Lung (tissue), 12 donors: ENCODE results near the gene AFDN. TPM values are rescaled to one million over a fixed set of nuclear protein-coding genes. Genes with fewer than 3 reads are reported as not detected.
A peak's percentile ranks its signal among the peaks of the same experiment; 100 is the strongest.

Experiments
- ATAC-seq: fragments of 200-7000 bp; cut with Tn5 transposase; one replicate; pipeline ENCODE4 v1.9.1; 2020; ENCODE audit warnings: moderate number of reproducible peaks; ENCODE audit not compliant: insufficient read depth, low FRiP score
- DNase-seq, 3 donors: peaks; one replicate each; pipeline ENCODE4 v3.0.0-alpha.2; 2013 to 2017
- H3K27ac ChIP-seq, 2 donors: one replicate each; pipeline ENCODE4 v1.5.1; 2013; ENCODE audit warnings: mild to moderate bottlenecking in 2 of 2, moderate library complexity in 2 of 2, control low read depth in 1 of 2, inconsistent platforms in 1 of 2, low read depth in 1 of 2, low read length in 1 of 2
- H3K27me3 ChIP-seq, 3 donors: one replicate each; pipeline ENCODE4 v1.5.1; 2013; ENCODE audit warnings: low read length in 2 of 3; ENCODE audit not compliant: control insufficient read depth in 3 of 3, insufficient read depth in 3 of 3
- H3K36me3 ChIP-seq, 4 donors: one replicate each; pipeline ENCODE4 v1.5.1; 2013; ENCODE audit warnings: low read length in 4 of 4, mild to moderate bottlenecking in 1 of 4, moderate library complexity in 1 of 4; ENCODE audit not compliant: control insufficient read depth in 4 of 4, insufficient read depth in 4 of 4
- H3K4me1 ChIP-seq, 5 donors: one replicate each; pipeline ENCODE4 v1.5.1; 2013; ENCODE audit warnings: low read length in 5 of 5, mild to moderate bottlenecking in 2 of 5, moderate library complexity in 1 of 5; ENCODE audit not compliant: control insufficient read depth in 5 of 5, insufficient read depth in 5 of 5
- H3K4me3 ChIP-seq: one replicate; pipeline ENCODE4 v1.5.1; 2013; ENCODE audit warnings: mild to moderate bottlenecking, control low read depth, moderate library complexity
- H3K9ac ChIP-seq, 2 donors: one replicate each; pipeline ENCODE4 v1.5.1; 2013; ENCODE audit warnings: low read length in 2 of 2, control low read depth in 1 of 2; ENCODE audit not compliant: insufficient read depth in 1 of 2
- H3K9me3 ChIP-seq, 4 donors: one replicate each; pipeline ENCODE4 v1.5.1; 2013; ENCODE audit warnings: low read length in 3 of 4, mild to moderate bottlenecking in 1 of 4, moderate library complexity in 1 of 4; ENCODE audit not compliant: control insufficient read depth in 4 of 4, insufficient read depth in 3 of 4
- WGBS, 2 donors: extraction: QIAGEN DNeasy Blood & Tissue Kit; methylation state at CpG; one replicate each; pipeline ENCODE4 v1.1.7; 2013; 5-methylcytosine and 5-hydroxymethylcytosine counted together
- polyA plus RNA-seq, 2 donors: library from polyadenylated mRNA; stranded (reverse); fragments of 200-250 nt; gene quantifications; one replicate each; pipeline ENCODE4 v1.2.1, GENCODE V29; 2013
- total RNA-seq, 2 donors: library from RNA; depleted of rRNA in 1 of 2; stranded (reverse); fragments of >200 nt in 1 of 2; gene quantifications; one replicate each; pipeline ENCODE4 v1.2.1, GENCODE V29; 2014 to 2021
- TF ChIP-seq, protein P1 (sequence below): IDR thresholded peaks from 2 replicates; pipeline ENCODE4 v1.5.1; 2012; ENCODE audit warnings: mild to moderate bottlenecking; ENCODE audit errors: control extremely low read depth, extremely low read depth
- donor health status: control.
- donor health status: control.
- donor health status: Bipolar disorder and iron deficiency.
- donor health status: healthy.
- donor health status: DM: yes; HTN: yes; CAD: no.

The AFDN gene
- total and polyA plus RNA-seq, 4 donors = 47.6 to 407 (median 117) TPM

GRCh38 chr6:167962711-167963110 is 136.0 kb downstream of the AFDN start:
- Histone ChIP-seq H3K9me3 (no peaks in the 10 kb centered on the region), H3K9ac (no peak overlapping the region), H3K27ac (no peak overlapping the region), H3K4me3 (no peak overlapping the region), H3K27me3 (no peaks in the 10 kb centered on the region), H3K4me1 (peaks cover 0 to 52% (median 11%) of the 10 kb centered on the region in 5 donors), H3K36me3 (peaks cover 15 to 48% (median 22%) of the 10 kb centered on the region in 4 donors)
- DNase-seq (peak in 1 of 3 donors; percentile 25), ATAC-seq (no peak)
- TF ChIP-seq, protein P1, sequence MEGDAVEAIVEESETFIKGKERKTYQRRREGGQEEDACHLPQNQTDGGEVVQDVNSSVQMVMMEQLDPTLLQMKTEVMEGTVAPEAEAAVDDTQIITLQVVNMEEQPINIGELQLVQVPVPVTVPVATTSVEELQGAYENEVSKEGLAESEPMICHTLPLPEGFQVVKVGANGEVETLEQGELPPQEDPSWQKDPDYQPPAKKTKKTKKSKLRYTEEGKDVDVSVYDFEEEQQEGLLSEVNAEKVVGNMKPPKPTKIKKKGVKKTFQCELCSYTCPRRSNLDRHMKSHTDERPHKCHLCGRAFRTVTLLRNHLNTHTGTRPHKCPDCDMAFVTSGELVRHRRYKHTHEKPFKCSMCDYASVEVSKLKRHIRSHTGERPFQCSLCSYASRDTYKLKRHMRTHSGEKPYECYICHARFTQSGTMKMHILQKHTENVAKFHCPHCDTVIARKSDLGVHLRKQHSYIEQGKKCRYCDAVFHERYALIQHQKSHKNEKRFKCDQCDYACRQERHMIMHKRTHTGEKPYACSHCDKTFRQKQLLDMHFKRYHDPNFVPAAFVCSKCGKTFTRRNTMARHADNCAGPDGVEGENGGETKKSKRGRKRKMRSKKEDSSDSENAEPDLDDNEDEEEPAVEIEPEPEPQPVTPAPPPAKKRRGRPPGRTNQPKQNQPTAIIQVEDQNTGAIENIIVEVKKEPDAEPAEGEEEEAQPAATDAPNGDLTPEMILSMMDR = no peak
- 64 to 65% methylated on average over 5 of the region's 5 CpGs for WGBS, 2 donors

DNA sequence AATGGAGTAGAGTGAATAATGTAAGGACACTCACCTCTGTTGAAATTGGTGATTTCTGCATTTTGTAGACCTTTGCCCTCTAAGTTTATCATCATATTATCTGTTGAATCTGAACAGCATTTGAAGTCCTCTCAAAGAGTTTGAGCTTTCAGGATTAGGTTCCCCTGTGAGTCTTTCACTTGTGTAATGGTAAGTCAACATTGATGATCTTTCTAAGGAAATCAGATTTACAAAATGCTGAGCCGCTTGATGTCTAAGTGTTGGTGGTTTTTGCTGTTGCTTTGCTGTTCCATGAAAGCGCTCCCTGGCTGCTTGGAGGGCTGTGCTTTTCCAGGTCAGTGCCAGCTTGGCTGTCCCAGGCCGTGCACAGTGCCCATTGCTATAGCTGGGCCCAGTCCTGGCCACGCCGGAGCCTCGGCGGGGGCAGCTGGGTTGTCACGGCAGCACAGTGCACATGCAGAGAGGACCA is 136.9 kb downstream of the AFDN start:
- Histone ChIP-seq H3K9ac (no peak overlapping the region), H3K36me3 (peaks cover 15 to 52% (median 23%) of the 10 kb centered on the region in 4 donors)
- ATAC-seq = no peak

DNA sequence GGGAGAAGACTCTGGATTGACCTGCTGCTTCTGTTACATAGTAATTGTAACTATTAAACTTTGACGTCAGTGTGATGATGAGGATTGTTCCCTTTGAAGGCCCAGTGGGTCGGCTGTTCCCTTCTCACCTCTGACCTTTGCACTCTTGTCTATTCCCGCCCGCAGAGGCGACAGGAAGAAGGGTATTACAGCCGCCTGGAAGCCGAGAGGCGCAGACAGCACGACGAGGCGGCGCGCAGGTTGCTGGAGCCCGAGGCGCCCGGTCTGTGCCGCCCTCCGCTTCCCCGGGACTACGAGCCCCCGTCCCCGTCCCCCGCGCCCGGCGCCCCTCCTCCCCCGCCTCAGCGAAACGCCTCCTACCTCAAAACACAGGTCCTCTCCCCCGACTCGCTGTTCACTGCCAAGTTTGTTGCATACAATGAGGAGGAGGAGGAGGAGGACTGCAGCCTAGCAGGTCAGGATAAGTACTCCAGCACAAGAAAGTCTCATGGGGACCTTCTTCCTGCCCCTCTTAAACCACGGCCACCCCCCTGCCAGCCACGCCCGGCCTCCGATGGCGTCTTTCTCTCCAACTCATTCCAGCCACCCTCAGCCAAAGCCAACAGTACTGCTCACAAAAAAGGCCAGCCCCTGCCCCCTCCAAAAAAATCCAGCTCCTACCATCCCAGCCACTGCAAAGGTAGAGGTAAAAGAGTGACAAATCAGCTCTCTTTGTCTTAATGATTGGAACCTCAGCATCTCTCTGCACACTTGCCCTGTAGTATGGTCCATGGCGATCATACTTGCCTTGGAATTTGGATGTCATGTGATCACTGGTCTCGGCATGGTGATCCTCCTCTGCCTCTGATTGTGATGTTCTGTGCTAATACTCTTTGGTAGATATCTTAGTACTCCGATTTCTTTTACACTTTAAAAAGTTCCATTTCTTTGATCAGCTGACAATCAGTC is 139.2 kb downstream of the AFDN start:
- ATAC-seq = peak; percentile 4
- Histone ChIP-seq H3K9ac (peak overlapping the region in 1 of 2 donors; percentile 0), H3K9me3 (no peaks in the 10 kb centered on the region), H3K4me3 (no peak overlapping the region), H3K4me1 (peaks cover 0 to 37% (median 11%) of the 10 kb centered on the region in 5 donors), H3K27me3 (no peaks in the 10 kb centered on the region), H3K36me3 (peaks cover 17 to 70% (median 26%) of the 10 kb centered on the region in 4 donors), H3K27ac (peak overlapping the region; percentile 17 to 75)
- TF ChIP-seq, protein P1 = no peak
- 76 to 84% methylated on average over 38 to 39 of the region's 39 CpGs for WGBS, 2 donors
- DNase-seq = peak in 1 of 3 donors; percentile 24

More for the DNA sequence above, 136.9 kb downstream of the AFDN start:
- H3K9me3 ChIP-seq = no peaks in the 10 kb centered on the region
- TF ChIP-seq, protein P1 = no peak
- no peaks in the 10 kb centered on the region for H3K27me3 ChIP-seq
- H3K4me3 ChIP-seq = no peak overlapping the region
- no peak for DNase-seq
- H3K27ac ChIP-seq = peak overlapping the region in 1 of 2 donors; percentile 48
- WGBS, 2 donors = 85 to 95% methylated on average over 8 of the region's 8 CpGs
- peaks cover 0 to 52% (median 11%) of the 10 kb centered on the region in 5 donors for H3K4me1 ChIP-seq
